BJ (cell line): ENCODE data around the gene ERCC8. TPM values are rescaled to one million over a fixed set of nuclear protein-coding genes. Genes with fewer than 3 reads are reported as not detected.

Source experiments
- CTCF ChIA-PET: fragments of 350-600 bp; formaldehyde crosslinking; extraction: SDS; loops from one replicate; lab custom pipeline; 2021; ENCODE audit warnings: antibody characterized with exemption, inconsistent platforms; lab: Yijun Ruan, JAX
- POLR2A ChIA-PET: fragments of 300-600 bp; sonication (Branson Sonifier 250); formaldehyde crosslinking; extraction: SDS; loops from one replicate; lab custom pipeline; 2021; ENCODE audit warnings: antibody characterized with exemption; lab: Charles Lee
- DNase-seq: peaks from one replicate; pipeline ENCODE4 v3.0.0-alpha.2; 2011; ENCODE audit warnings: low read depth
- H3K27me3 ChIP-seq: 2 replicates; pipeline ENCODE4 v1.6.0; 2011; ENCODE audit warnings: low read length; ENCODE audit not compliant: control insufficient read depth, insufficient read depth
- H3K36me3 ChIP-seq: 2 replicates; pipeline ENCODE4 v1.5.1; 2011; ENCODE audit warnings: low read length; ENCODE audit not compliant: control insufficient read depth, insufficient read depth
- H3K4me3 ChIP-seq: 2 replicates; pipeline ENCODE4 v1.5.1; 2011; ENCODE audit warnings: low read depth, mild to moderate bottlenecking, control low read depth, low read length
- CTCF ChIP-seq: IDR thresholded peaks from 2 replicates; pipeline ENCODE4 v1.5.1; 2011; ENCODE audit warnings: low read depth, mild to moderate bottlenecking, control low read depth, inconsistent platforms, low read length, moderate library complexity; ENCODE audit not compliant: insufficient read depth
- polyA plus RNA-seq: library from polyadenylated mRNA; depleted of rRNA; stranded (reverse); fragments of >200 nt; gene quantifications from 2 replicates; pipeline ENCODE4 v1.2.3, GENCODE V29; 2011

The ERCC8 gene
- polyA plus RNA-seq, 1 experiment: 10.1 TPM

GRCh38 chr5:60958088-60958487, 13.2 kb upstream of the ERCC8 start:
- CTCF ChIA-PET: interaction anchor here (1.0 to 1.8 kb wide), 3 partner anchors 18 to 976 kb away, joined by 4 to 7 read pairs (median 5); no protein-coding TSS in a partner anchor
- POLR2A ChIA-PET: no interaction called here
- H3K36me3 ChIP-seq: no peaks in the 10 kb centered on the region
- no peak overlapping the region for H3K4me3 ChIP-seq
- no peak for TF ChIP-seq CTCF
- H3K27me3 ChIP-seq: no peaks in the 10 kb centered on the region
- no peak for DNase-seq

GRCh38 chr5:60955239-60955638, 10.4 kb upstream of the ERCC8 start:
- DNase-seq: no peak
- H3K36me3 ChIP-seq: no peaks in the 10 kb centered on the region
- no peaks in the 10 kb centered on the region for H3K27me3 ChIP-seq
- H3K4me3 ChIP-seq: no peak overlapping the region
- POLR2A ChIA-PET: no interaction called here
- CTCF ChIA-PET: no interaction called here
- no peak for TF ChIP-seq CTCF

GRCh38 chr5:60948738-60949137, 3.9 kb upstream of the ERCC8 start:
- TF ChIP-seq CTCF: no peak
- CTCF ChIA-PET: no interaction called here
- H3K27me3 ChIP-seq: no peaks in the 10 kb centered on the region
- H3K4me3 ChIP-seq: no peak overlapping the region
- DNase-seq: no peak
- POLR2A ChIA-PET: no interaction called here
- H3K36me3 ChIP-seq: no peaks in the 10 kb centered on the region

GRCh38 chr5:60945813-60946187, 930 bp upstream of the ERCC8 start:
- POLR2A ChIA-PET: interaction anchor here (0.6 kb wide), 1 partner anchor 204 kb away, joined by 3 read pairs; no protein-coding TSS in a partner anchor

GRCh38 chr5:60943624-60944023, 1.2 kb downstream of the ERCC8 start:
- Histone ChIP-seq H3K27me3 (no peaks in the 10 kb centered on the region), H3K4me3 (no peak overlapping the region), H3K36me3 (no peaks in the 10 kb centered on the region)
- DNase-seq: no peak
- no peak for TF ChIP-seq CTCF
- ChIA-PET CTCF (no interaction called here), POLR2A (no interaction called here)

More at GRCh38 chr5:60945813-60946187, 930 bp upstream of the ERCC8 start:
- CTCF ChIA-PET: no interaction called here
- Histone ChIP-seq H3K4me3 (peak overlapping the region; percentile 75), H3K27me3 (no peaks in the 10 kb centered on the region), H3K36me3 (no peaks in the 10 kb centered on the region)
- no peak for TF ChIP-seq CTCF
- no peak for DNase-seq
